Urinary bladder (tissue), 4 donors: ENCODE data around the gene ZNF594. TPM values are rescaled to one million over a fixed set of nuclear protein-coding genes. Genes with fewer than 3 reads are reported as not detected.
"Not testable (repeated sequence)": the region's sequence is repeated elsewhere in the genome, so short reads cannot be mapped to it uniquely, and the experiment has no call there.

Experiments
- DNase-seq: peaks from one replicate; pipeline ENCODE4 v3.0.0-alpha.2; 2015; ENCODE audit errors: extremely low spot score
- H3K27ac ChIP-seq: one replicate; pipeline ENCODE4 v1.5.1; 2013; ENCODE audit warnings: low read depth, mild to moderate bottlenecking, moderate library complexity
- H3K36me3 ChIP-seq: one replicate; pipeline ENCODE4 v1.6.1; 2013; ENCODE audit warnings: mild to moderate bottlenecking, moderate library complexity; ENCODE audit not compliant: insufficient read depth
- H3K4me1 ChIP-seq: one replicate; pipeline ENCODE4 v1.6.1; 2013; ENCODE audit warnings: mild to moderate bottlenecking, moderate library complexity; ENCODE audit not compliant: insufficient read depth
- H3K4me3 ChIP-seq: one replicate; pipeline ENCODE4 v1.5.1; 2013; ENCODE audit warnings: low read depth, low read length
- WGBS: extraction: QIAGEN DNeasy Blood & Tissue Kit; methylation state at CpG from one replicate; pipeline ENCODE4 v1.1.7; 2013; 5-methylcytosine and 5-hydroxymethylcytosine counted together
- polyA plus RNA-seq: library from polyadenylated mRNA; stranded (reverse); fragments of 200-250 nt; gene quantifications from one replicate; pipeline ENCODE4 v1.2.3, GENCODE V29; 2013
- total RNA-seq: library from RNA; depleted of rRNA; stranded (reverse); fragments of >200 nt; gene quantifications from one replicate; pipeline ENCODE4 v1.2.3, GENCODE V29; 2014
- donor health status: healthy with polysubstance abuse.
- donor health status: healthy.

Gene ZNF594
- total and polyA plus RNA-seq, 2 donors: 5.8 to 26.3 TPM

DNA sequence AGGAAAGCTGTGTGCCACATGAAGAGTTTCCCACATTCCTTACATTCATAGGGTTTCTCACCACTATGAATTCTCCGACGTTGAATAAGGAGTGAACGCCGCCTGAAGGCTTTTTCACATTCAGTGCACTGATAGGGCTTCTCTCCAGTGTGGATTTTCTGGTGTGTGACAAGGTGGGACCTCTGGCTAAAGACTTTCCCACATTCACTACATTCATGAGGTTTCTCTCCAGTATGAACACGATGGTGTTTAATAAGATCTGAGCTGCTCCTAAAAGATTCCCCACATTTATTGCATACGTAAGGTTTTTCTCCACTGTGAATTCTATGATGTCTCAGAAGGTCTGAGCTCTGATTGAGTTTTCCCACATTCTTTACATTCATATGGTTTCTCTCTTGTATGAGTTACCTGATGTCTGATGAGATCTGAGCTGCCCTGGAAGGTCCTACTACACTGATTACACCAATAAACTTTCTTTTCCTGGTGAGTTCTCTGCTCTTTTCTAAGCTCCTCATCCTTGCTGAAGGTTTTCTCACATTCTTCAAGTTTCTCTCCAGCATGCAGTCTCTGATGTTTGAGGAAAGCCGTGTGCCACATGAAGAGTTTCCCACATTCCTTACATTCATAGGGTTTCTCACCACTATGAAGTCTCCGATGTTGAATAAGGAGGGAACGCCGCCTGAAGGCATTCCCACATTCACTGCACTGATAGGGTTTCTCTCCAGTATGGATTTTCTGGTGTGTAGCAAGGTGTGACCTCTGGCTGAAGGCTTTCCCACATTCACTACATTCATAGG, 10.0 kb downstream of the ZNF594 start:
- H3K27ac ChIP-seq: no peak overlapping the region
- WGBS: 97% methylated on average over 10 of the region's 10 CpGs
- H3K4me1 ChIP-seq: no peaks in the 10 kb centered on the region
- H3K36me3 ChIP-seq: no peaks in the 10 kb centered on the region
- H3K4me3 ChIP-seq: no peak overlapping the region
- no peak for DNase-seq

DNA sequence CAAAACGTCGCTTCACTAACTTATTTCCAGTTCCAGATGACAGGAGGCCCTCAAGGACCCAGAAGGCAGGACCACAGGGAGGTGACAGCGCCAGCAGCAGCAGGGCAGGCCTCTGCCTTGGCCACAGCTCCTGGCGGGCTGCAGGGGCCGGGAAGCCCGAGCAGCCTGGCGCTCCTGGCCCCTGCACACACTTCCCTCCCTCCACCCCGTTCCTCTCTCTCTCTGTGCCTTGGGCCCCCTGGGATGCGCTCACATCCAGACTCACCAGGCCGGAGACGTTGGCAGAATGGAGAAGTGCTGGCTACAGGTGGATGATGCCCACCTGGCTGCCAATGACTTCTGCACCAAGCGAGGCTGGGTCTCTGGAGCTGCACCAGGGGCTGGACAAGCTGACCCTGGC, 12.7 kb downstream of the ZNF594 start:
- WGBS: 95% methylated on average over 12 of the region's 12 CpGs
- Histone ChIP-seq H3K36me3 (peaks cover 2% of the 10 kb centered on the region), H3K27ac (no peak overlapping the region), H3K4me3 (no peak overlapping the region), H3K4me1 (no peaks in the 10 kb centered on the region)
- no peak for DNase-seq

DNA sequence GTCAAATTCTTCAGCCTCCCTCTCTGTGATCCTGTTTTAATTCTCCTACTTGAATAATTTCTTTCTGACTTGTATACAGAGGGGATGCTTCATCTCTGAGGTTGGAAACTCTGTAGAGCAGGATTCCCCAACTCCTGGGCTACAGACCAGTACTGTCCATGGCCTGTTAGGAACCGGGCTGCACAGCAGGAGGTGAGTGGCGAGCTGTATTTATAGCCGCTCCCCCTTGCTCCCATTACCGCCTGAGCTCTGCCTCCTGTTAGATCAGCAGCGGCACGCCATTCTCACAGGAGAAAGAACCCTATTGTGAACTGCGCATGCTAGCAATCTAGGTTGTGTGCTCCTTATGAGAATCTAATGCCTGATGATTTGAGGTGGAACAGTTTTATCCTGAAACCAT, 16.6 kb downstream of the ZNF594 start:
- WGBS: 91% methylated on average over 7 of the region's 7 CpGs
- not testable (repeated sequence) for H3K27ac ChIP-seq, H3K4me3 ChIP-seq, DNase-seq, H3K4me1 ChIP-seq, H3K36me3 ChIP-seq

DNA sequence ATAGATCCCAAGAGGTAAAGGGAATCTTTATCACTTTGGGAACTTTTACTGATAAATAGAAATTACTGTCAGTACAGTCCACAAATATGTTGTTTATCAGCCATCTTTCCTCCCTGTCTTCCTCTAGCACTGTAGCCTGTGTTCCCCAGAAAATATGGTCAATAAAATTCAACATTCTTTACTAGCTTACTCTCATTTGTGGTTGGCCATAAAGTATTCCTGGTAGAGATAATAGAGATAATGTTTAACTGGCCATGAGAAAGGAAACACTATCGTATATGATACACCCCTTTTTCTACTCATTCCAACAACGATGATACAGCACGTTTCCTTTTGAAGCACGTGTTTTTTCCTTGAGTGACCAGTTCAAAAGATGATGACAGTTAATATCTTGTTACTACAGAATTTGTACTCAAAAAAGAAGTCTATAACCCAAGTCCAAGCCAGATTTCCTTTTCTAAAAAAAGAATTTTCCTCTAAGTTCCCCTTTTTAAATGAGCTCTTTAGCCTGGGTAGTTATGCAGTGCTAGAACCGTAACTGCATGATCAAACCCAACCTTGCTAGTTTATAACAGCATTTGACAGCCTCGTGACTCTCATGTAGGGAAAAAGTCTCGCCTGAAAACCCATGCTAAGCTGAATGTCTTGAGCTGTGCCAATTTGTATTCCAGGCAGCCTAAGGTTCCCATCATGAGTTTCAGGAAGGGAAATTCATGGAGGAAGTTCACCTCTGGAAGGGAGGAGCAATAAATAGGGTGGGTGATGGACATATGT, 25.7 kb downstream of the ZNF594 start:
- WGBS: 54% methylated on average over 6 of the region's 7 CpGs
- H3K4me1 ChIP-seq, DNase-seq, H3K4me3 ChIP-seq, H3K36me3 ChIP-seq, H3K27ac ChIP-seq: not testable (repeated sequence)

DNA sequence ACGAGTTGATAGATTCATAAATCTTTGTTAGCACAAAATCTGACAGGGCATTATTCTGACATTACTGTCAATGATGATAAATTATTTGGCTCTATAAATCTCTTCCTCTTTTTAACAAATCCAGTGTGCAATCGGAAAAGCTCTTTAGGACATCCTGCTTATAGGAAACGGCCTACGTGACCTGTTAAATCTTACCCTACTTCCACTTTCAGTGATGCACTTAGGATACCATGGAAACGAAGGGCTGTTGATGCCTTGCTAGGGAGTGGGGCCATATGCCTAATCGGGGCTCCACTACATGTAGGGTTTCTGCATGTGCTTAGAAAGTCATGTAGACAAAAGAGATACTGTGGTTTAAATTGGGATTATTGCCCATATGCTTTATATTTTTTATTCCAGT, 27.2 kb downstream of the ZNF594 start:
- H3K4me1 ChIP-seq: no peaks in the 10 kb centered on the region
- H3K4me3 ChIP-seq: no peak overlapping the region
- H3K27ac ChIP-seq: no peak overlapping the region
- H3K36me3 ChIP-seq: no peaks in the 10 kb centered on the region
- DNase-seq: no peak
- 70% methylated on average over 6 of the region's 6 CpGs for WGBS

DNA sequence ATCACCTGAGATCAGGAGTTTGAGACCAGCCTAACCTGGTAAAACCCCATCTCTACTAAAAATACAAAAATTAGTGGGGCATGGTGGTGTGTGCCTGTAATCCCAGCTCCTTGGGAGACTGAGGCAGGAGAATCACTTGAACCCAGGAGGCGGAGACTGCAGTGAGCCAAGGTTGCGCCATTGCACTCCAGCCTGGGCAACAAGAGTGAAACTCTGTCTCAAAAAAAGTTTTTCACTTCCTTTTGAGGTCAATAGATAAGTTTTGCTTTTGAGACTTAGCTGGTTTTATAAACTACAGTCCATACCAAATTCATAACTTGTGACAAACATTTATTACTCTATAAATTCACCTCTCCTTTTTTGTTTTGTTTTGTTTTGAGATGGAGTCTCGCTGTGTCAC, 29.9 kb downstream of the ZNF594 start:
- H3K27ac ChIP-seq, DNase-seq, H3K4me1 ChIP-seq, H3K36me3 ChIP-seq, H3K4me3 ChIP-seq: not testable (repeated sequence)
- WGBS: 69% methylated on average over 3 of the region's 3 CpGs

DNA sequence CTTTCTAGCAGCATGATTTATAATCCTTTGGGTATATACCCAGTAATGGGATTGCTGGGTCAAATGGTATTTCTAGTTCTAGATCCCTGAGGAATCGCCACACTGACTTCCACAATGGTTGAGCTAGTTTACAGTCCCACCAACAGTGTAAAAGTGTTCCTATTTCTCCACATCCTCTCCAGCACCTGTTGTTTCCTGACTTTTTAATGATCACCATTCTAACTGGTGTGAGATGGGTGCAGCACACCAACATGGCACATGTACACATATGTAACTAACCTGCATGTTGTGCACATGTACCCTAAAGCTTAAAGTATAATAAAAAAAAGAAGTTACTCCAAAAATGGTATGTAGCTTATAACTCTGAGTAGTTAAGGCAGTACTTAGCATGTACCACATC, 31.0 kb downstream of the ZNF594 start:
- not testable (repeated sequence) for DNase-seq, H3K4me1 ChIP-seq, H3K27ac ChIP-seq, H3K36me3 ChIP-seq, H3K4me3 ChIP-seq
- WGBS: 100% methylated on average over 1 of the region's 1 CpG

DNA sequence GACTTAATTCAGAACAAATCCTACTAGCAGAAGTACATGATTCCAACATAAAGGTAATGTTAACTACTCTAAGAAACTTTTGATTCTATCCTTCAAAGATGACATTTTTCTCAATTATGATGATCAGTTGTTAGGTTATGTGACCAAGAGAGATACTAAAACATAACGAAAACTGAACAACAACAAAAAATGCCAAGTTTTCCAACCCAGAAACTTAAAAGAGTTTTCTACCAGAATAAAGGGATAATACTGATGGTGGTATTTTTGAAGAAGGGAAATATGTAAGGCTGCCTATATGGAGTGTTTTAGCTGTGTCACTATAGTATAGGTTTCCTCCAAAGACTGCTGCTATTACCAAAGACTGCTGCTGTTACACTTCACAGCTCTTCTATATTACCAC, 45.5 kb downstream of the ZNF594 start:
- DNase-seq: not testable (repeated sequence)

DNA sequence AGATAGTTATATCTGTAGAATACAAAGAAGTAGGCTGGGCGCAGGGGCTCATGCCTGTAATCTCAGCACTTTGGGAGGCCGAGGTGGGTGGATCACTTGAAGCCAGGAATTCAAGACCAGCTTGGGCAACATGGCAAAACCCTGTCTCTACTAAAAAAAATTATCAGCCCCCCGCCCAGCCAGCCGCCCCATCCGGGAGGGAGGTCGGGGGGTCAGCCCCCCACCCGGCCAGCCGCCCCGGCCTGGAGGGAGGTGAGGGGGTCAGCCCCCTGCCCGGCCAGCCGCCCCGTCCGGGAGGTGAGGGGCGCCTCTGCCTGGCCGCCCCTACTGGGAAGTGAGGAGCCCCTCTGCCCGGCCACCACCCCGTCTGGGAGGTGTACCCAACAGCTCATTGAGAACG, 48.8 kb downstream of the ZNF594 start:
- H3K27ac ChIP-seq, DNase-seq, H3K4me1 ChIP-seq, H3K36me3 ChIP-seq, H3K4me3 ChIP-seq: not testable (repeated sequence)
- 90% methylated on average over 15 of the region's 18 CpGs for WGBS

More for the DNA sequence above, 45.5 kb downstream of the ZNF594 start:
- 80% methylated on average over 1 of the region's 1 CpG for WGBS
- not testable (repeated sequence) for H3K4me1 ChIP-seq, H3K27ac ChIP-seq, H3K4me3 ChIP-seq, H3K36me3 ChIP-seq

DNA sequence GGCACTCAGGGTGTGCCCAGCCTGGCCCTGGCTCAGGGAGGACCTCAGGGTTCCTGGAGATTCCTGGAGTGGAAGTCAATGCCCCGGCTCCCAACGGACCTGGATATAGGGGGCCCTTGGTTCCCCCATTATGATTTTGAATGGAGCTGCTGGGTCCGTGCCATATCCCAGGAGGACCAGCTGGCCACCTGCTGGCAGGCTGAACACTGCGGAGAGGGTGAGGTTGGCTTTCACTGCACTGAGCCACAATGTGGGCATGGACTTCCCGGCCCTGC, 52.3 kb downstream of the ZNF594 start:
- Histone ChIP-seq H3K4me1 (no peaks in the 10 kb centered on the region), H3K4me3 (no peak overlapping the region), H3K36me3 (no peaks in the 10 kb centered on the region), H3K27ac (no peak overlapping the region)
- no peak for DNase-seq
- WGBS: 91% methylated on average over 5 of the region's 5 CpGs

DNA sequence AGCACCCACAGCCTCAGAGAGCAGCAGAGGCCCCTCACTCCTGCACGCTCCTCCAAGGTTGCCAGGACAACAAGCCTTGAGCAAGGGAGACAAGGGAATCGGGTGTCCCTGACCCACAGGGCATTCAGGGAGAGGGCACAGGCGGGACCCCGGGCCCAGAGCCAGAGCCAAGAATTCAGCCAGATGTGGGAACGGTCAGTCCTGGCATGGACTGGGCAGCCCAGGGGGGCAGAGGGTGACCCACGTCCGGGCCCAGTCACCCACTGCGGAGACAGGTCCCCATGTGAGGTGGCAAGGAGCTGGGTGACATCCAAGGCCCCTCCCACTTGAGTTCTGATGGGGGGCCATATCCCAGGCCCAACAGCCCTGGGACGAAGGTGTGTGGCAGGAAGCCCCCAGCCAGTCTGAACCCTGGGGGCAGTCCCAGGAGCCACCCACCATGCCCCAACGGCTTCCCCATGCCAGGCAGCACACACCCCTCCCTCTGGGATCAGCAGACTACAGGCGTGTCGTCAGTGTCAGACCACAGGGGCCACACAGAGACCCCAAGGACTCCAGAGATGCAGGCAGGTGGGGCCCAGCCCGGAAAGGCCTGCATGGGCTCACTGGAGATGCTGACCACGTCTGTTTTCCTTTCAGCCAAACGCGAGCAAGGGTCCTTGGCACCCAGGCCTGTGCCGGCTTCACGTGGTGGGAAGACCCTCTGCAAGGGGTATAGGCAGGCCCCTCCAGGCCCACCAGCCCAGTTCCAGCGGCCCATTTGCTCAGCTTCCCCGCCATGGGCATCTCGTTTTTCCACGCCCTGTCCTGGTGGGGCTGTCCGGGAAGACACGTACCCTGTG, 52.8 kb downstream of the ZNF594 start:
- DNase-seq: no peak
- 89% methylated on average over 24 of the region's 24 CpGs for WGBS

DNA sequence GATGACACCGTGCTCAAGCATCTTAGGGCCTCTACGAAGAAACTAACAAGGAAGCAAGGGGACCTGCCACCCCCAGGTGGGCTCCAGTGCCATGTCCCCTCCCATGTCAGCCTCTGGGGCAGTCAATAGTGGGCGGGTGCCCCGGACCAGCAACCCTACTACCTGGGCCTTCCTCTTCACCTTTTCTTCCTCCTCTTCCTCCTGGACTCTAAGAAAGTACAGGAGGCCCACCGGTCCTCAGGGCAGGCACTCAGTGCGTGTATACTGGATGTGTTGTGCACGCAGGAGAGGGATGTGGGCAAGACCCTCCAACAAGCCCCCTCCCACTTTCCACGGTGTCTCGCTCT, 53.5 kb downstream of the ZNF594 start:
- WGBS: 92% methylated on average over 9 of the region's 9 CpGs
- DNase-seq, H3K27ac ChIP-seq, H3K4me3 ChIP-seq, H3K4me1 ChIP-seq, H3K36me3 ChIP-seq: not testable (repeated sequence)

More for the DNA sequence above, 52.8 kb downstream of the ZNF594 start:
- Histone ChIP-seq H3K27ac (no peak overlapping the region), H3K4me3 (no peak overlapping the region), H3K4me1 (no peaks in the 10 kb centered on the region), H3K36me3 (no peaks in the 10 kb centered on the region)

DNA sequence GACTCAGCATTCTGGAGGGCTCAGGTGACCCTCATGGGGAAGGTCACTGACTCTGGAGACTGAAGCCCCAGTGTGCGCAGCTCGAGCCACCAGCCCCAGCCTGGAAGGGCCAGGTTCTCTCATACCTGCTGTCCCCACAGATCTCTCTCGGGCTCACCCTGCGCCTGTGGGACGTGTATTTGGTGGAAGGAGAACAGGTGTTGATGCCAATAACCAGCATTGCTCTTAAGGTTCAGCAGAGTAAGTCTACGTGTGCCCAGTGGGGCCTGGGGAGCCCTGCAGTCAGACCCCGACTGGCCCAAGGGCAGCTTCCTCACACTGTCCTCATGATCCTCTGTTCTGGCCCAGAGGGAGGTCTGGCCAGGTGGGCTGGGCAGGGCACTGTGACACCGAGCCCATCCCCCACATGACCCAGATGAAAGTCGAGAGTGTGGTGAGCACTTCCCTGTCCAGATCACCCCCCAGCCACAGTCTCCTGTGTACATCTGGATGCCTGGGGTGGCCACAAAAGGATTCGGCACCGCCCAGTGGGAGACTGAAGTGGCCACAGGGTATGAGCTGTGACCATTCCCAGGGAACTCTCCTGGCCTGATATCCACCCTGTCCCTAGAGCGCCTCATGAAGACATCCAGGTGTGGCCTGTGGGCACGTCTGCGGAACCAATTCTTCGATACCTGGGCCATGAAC, 54.0 kb downstream of the ZNF594 start:
- not testable (repeated sequence) for H3K4me3 ChIP-seq, H3K4me1 ChIP-seq, H3K27ac ChIP-seq, H3K36me3 ChIP-seq, DNase-seq
- WGBS: 86% methylated on average over 15 of the region's 15 CpGs
